ENCODE measurements around the gene TLR6. TPM values are rescaled to one million over a fixed set of nuclear protein-coding genes. Genes with fewer than 3 reads are reported as not detected.

Gene TLR6
- total and polyA plus RNA-seq, 4 donors = 0.33 to 12.8 (median 3.3) TPM

DNA sequence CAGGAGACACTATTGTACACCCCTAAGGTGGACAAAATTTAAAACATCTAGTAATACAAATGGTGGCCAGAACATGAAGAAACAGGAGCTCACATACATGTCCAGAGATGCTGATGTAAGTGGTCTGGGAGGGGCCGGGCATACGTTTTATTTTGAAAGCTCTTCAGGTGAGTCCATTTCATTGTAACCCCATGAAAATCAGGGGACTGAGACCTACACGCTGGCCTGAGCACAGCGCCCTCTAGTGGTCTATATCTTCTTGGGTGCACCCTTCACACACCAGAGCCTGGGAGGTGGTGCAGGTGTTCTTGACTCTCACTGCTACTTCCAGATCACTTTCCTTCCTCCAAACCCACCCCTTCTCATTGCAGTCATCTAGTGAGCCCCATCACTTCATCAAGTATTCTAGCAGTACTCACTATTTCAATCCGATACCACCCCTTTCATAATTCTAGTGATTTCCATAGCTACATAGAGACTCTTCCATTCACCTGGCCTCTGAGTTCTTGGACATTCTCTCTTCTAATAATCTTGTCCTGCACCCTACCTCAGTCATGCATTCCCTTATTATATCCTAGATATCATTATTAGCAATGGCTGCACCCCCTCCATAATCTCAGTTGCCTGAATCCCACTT is 4.3 kb upstream of the TLR6 start:
- ATAC-seq (ENCODE audit: low FRiP score) (no peak), DNase-seq (no peak)
- WGBS, 2 donors = 43 to 47% methylated on average over 5 of the region's 5 CpGs
- Histone ChIP-seq H3K9me3 (ENCODE audit: control insufficient read depth, low read length) (no peaks in the 10 kb centered on the region), H3K36me3 (ENCODE audit: control insufficient read depth in 1 of 2, insufficient read depth in 2 of 2, low read length in 1 of 2) (no peaks in the 10 kb centered on the region), H3K4me1 (ENCODE audit: control insufficient read depth in 1 of 2, insufficient read depth in 2 of 2, low read length in 2 of 2) (no peaks in the 10 kb centered on the region), H3K4me3 (ENCODE audit: low read length in 2 of 2) (no peak overlapping the region), H3K27ac (ENCODE audit: low read depth in 1 of 2, low read length in 2 of 2) (no peak overlapping the region), H3K27me3 (ENCODE audit: control insufficient read depth in 1 of 2, insufficient read depth in 2 of 2, low read length in 1 of 2) (no peaks in the 10 kb centered on the region)
- intact Hi-C loops (cut with DNase I) = no loop called here

DNA sequence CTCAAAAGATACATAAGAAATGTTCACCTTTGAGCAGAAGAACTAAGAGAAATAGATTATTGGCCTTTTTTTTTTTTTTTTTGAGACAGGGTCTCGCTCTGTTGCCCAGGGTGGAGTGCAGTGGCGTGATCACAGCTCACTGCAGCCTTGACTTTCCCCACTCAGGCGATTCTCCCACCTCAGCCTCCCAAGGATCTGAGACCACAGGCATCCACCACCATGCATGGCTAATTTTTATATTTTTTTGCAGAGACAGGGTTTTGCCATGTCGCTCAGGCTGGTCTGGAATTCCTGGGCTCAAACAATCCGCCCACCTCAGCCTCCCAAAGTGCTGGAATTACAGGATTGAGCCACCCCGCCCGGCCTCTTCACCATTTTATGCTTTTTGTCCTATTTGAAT is 2.9 kb upstream of the TLR6 start:
- Histone ChIP-seq H3K4me1 (ENCODE audit: control insufficient read depth in 1 of 2, insufficient read depth in 2 of 2, low read length in 2 of 2) (no peaks in the 10 kb centered on the region), H3K27me3 (ENCODE audit: control insufficient read depth in 1 of 2, insufficient read depth in 2 of 2, low read length in 1 of 2) (no peaks in the 10 kb centered on the region), H3K27ac (ENCODE audit: low read depth in 1 of 2, low read length in 2 of 2) (no peak overlapping the region), H3K9me3 (ENCODE audit: control insufficient read depth, low read length) (no peaks in the 10 kb centered on the region), H3K4me3 (ENCODE audit: low read length in 2 of 2) (no peak overlapping the region), H3K36me3 (ENCODE audit: control insufficient read depth in 1 of 2, insufficient read depth in 2 of 2, low read length in 1 of 2) (no peaks in the 10 kb centered on the region)
- intact Hi-C loops (cut with DNase I) = loop anchor here in 1 of 2 donors (5.0 kb wide), 1 partner anchor 102 kb away; no protein-coding TSS in a partner anchor
- 94 to 95% methylated on average over 7 of the region's 7 CpGs for WGBS, 2 donors
- DNase-seq (no peak), ATAC-seq (ENCODE audit: low FRiP score) (no peak)

DNA sequence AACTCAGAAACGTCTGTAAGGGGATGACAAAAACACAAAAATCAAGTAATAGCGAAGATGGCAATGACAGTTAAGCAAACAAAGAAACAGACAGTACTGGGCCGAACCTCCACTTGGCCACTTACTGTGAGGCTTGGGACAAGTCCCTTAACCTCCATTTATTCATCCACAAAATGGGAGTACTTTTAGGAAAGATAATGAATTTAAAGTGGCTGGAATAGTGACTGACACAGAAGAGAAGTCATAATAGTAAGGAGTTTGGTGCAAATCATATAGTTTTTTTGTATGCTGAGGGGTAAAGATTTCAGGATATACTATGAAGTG is 1.4 kb upstream of the TLR6 start:
- Histone ChIP-seq H3K9me3 (ENCODE audit: control insufficient read depth, low read length) (no peaks in the 10 kb centered on the region), H3K4me1 (ENCODE audit: control insufficient read depth in 1 of 2, insufficient read depth in 2 of 2, low read length in 2 of 2) (no peaks in the 10 kb centered on the region), H3K36me3 (ENCODE audit: control insufficient read depth in 1 of 2, insufficient read depth in 2 of 2, low read length in 1 of 2) (no peaks in the 10 kb centered on the region), H3K4me3 (ENCODE audit: low read length in 2 of 2) (no peak overlapping the region), H3K27me3 (ENCODE audit: control insufficient read depth in 1 of 2, insufficient read depth in 2 of 2, low read length in 1 of 2) (no peaks in the 10 kb centered on the region), H3K27ac (ENCODE audit: low read depth in 1 of 2, low read length in 2 of 2) (no peak overlapping the region)
- WGBS, 2 donors = 70 to 74% methylated on average over 3 of the region's 3 CpGs
- intact Hi-C loops (cut with DNase I) = loop anchor here in 1 of 2 donors (5.0 kb wide), 1 partner anchor 101 kb away; no protein-coding TSS in a partner anchor
- ATAC-seq (ENCODE audit: low FRiP score) = no peak
- DNase-seq = no peak

DNA sequence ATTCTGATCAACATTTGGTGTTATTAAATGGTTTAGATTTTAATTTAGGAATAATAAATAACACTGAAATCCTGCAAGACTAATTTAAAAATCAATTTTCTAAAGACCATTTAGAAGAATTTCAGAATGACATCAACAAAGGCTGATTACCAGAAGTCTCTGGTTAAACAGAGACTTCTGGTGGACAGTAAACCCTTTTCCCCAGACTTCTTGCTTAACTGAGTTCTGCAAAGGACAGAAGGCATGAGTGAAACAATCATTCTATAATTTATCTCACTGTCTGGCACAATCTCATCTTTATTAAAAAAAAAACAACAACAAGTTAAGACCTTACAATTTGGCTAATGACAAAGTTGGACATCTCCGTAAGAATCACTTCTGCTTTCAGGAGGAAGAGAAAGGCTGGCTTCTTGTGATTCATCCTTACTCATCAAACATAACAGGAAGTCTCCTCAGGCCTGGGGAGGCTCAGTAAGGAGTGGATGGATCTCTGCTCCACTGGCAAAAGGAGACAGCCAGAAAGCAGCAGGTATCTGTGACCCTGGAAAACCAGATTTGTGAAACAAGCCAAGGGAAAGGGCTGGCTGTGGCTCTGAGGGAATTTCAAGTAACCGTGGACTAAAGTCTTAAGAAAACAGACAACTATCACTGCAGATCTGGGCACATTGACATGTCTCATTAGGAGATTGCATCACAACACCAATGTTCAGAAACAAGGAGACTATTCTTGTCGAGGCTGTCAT is 908 bp upstream of the TLR6 start:
- ATAC-seq (ENCODE audit: low FRiP score) (peak; percentile 86), DNase-seq (peak in 1 of 2 donors; percentile 67)
- no peaks in the 10 kb centered on the region for H3K4me1 ChIP-seq (ENCODE audit: control insufficient read depth in 1 of 2, insufficient read depth in 2 of 2, low read length in 2 of 2)
- H3K27ac ChIP-seq (ENCODE audit: low read depth in 1 of 2, low read length in 2 of 2) = peak overlapping the region in 1 of 2 donors; percentile 40
- intact Hi-C loops (cut with DNase I) = loop anchor here in 1 of 2 donors (5.0 kb wide), 1 partner anchor 100 kb away; no protein-coding TSS in a partner anchor
- 50 to 53% methylated on average over 3 of the region's 3 CpGs for WGBS, 2 donors
- no peaks in the 10 kb centered on the region for H3K9me3 ChIP-seq (ENCODE audit: control insufficient read depth, low read length)
- no peaks in the 10 kb centered on the region for H3K36me3 ChIP-seq (ENCODE audit: control insufficient read depth in 1 of 2, insufficient read depth in 2 of 2, low read length in 1 of 2)
- no peaks in the 10 kb centered on the region for H3K27me3 ChIP-seq (ENCODE audit: control insufficient read depth in 1 of 2, insufficient read depth in 2 of 2, low read length in 1 of 2)
- H3K4me3 ChIP-seq (ENCODE audit: low read length in 2 of 2) = no peak overlapping the region

DNA sequence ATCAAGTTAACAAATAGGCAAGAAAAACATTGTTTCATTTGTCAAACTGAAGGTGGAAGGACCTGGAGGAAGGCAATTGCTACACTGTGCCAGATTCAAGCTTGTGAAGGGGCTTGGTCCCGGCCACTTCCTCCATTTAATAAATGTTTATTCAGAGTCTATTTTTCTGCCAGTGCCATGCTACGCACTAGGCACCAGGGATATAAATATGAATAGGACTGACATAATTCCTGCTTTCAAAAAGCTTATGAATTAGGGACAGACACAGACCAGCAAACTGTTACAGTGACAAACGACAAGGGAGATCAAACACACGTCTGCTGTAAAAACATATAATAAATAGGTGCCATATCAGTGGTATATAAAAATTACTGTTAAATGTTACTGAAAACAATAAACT is 571 bp downstream of the TLR6 start:
- H3K36me3 ChIP-seq (ENCODE audit: control insufficient read depth in 1 of 2, insufficient read depth in 2 of 2, low read length in 1 of 2) = no peaks in the 10 kb centered on the region
- no peaks in the 10 kb centered on the region for H3K9me3 ChIP-seq (ENCODE audit: control insufficient read depth, low read length)
- no peak overlapping the region for H3K4me3 ChIP-seq (ENCODE audit: low read length in 2 of 2)
- intact Hi-C loops (cut with DNase I) = loop anchor here in 1 of 2 donors (5.0 kb wide), 1 partner anchor 99 kb away; no protein-coding TSS in a partner anchor
- WGBS, 2 donors = 32 to 41% methylated on average over 4 of the region's 4 CpGs
- H3K27ac ChIP-seq (ENCODE audit: low read depth in 1 of 2, low read length in 2 of 2) = no peak overlapping the region
- H3K27me3 ChIP-seq (ENCODE audit: control insufficient read depth in 1 of 2, insufficient read depth in 2 of 2, low read length in 1 of 2) = no peaks in the 10 kb centered on the region
- peak; percentile 62 for ATAC-seq (ENCODE audit: low FRiP score)
- no peaks in the 10 kb centered on the region for H3K4me1 ChIP-seq (ENCODE audit: control insufficient read depth in 1 of 2, insufficient read depth in 2 of 2, low read length in 2 of 2)
- no peak for DNase-seq

DNA sequence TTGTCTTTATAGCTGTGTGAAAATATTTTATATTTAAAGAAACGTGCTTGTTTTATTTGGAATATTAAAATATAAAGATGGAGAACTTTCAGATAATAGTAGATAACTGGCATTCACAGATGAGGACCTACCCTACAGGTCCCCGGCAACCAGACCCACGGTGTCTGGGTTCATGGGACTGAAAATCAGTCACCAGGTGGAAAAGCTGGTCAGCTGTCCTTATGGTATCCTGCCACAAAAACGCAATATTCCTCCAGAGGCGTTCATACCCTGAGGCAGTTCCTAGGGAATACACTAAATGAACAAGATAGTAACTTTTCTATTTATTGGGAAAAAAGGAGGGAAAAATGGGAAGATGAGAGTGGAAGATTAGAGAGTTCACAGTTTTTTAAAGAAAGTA is 1.2 kb downstream of the TLR6 start:
- 87 to 90% methylated on average over 5 of the region's 5 CpGs for WGBS, 2 donors
- Histone ChIP-seq H3K4me1 (ENCODE audit: control insufficient read depth in 1 of 2, insufficient read depth in 2 of 2, low read length in 2 of 2) (no peaks in the 10 kb centered on the region), H3K27me3 (ENCODE audit: control insufficient read depth in 1 of 2, insufficient read depth in 2 of 2, low read length in 1 of 2) (no peaks in the 10 kb centered on the region), H3K36me3 (ENCODE audit: control insufficient read depth in 1 of 2, insufficient read depth in 2 of 2, low read length in 1 of 2) (no peaks in the 10 kb centered on the region), H3K9me3 (ENCODE audit: control insufficient read depth, low read length) (no peaks in the 10 kb centered on the region), H3K27ac (ENCODE audit: low read depth in 1 of 2, low read length in 2 of 2) (no peak overlapping the region), H3K4me3 (ENCODE audit: low read length in 2 of 2) (no peak overlapping the region)
- intact Hi-C loops (cut with DNase I) = loop anchor here in 1 of 2 donors (5.0 kb wide), 1 partner anchor 98 kb away; no protein-coding TSS in a partner anchor
- ATAC-seq (ENCODE audit: low FRiP score) = no peak
- DNase-seq = no peak

DNA sequence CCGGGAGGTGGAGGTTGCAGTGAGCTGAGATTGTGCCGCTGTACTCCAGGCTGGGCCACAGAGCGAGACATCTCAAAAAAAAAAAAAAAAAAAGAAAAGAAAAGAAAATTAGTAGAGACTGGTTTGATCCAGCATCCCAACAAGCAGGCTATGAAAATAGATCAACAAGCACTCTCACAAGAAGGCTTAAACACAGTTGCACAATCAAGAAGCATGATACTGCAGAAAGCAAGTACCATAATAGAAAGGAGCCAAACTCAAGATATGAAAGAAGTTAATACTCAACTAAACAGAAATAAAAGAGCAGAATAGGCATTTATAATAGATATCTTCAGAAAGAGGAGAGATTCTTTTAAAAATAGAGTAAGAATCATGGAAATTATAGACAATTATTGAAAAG is 10.6 kb downstream of the TLR6 start:
- Histone ChIP-seq H3K4me1 (ENCODE audit: control insufficient read depth in 1 of 2, insufficient read depth in 2 of 2, low read length in 2 of 2) (no peaks in the 10 kb centered on the region), H3K4me3 (ENCODE audit: low read length in 2 of 2) (no peak overlapping the region), H3K36me3 (ENCODE audit: control insufficient read depth in 1 of 2, insufficient read depth in 2 of 2, low read length in 1 of 2) (no peaks in the 10 kb centered on the region), H3K27me3 (ENCODE audit: control insufficient read depth in 1 of 2, insufficient read depth in 2 of 2, low read length in 1 of 2) (no peaks in the 10 kb centered on the region), H3K27ac (ENCODE audit: low read depth in 1 of 2, low read length in 2 of 2) (no peak overlapping the region), H3K9me3 (ENCODE audit: control insufficient read depth, low read length) (no peaks in the 10 kb centered on the region)
- intact Hi-C loops (cut with DNase I) = no loop called here
- DNase-seq (no peak), ATAC-seq (ENCODE audit: low FRiP score) (no peak)
- WGBS, 2 donors = 97 to 98% methylated on average over 3 of the region's 3 CpGs

DNA sequence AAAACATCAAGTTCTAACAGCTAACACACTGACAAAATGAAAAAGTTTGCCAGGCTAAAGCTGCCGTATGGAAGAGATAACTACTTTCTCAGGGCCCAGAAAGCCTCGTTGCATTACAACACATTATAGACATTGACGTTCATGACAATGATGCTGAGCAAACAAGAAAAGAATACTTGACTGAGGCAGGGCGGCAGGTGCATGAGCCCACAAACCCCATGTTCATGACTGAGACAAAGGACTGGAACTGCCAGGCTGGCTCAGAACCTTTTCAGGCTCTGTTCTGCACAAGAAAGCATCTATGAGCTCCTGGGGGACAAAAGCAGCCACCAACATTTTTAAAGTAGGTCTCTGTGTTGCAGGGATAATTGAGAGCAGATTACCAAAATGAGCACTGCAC is 13.6 kb downstream of the TLR6 start:
- intact Hi-C loops (cut with DNase I) = no loop called here
- 76 to 83% methylated on average over 4 of the region's 4 CpGs for WGBS, 2 donors

DNA sequence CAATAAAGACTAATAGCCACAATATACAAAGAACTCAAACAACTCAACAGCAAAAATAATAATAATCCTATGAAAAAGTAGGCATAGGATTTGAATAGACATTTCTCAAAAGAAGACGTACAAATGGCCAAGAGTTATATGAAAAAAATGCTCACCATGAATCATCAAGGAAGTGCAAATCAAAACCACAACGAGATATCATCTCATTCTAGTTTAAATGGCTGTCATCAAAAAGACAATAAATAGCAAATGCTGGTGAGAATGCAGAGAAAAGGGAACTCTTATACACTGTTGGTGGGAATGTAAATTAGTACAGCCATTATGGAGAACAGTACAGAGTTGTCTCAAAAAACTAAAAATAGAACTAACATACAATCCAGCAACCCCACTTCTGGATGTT is 18.8 kb downstream of the TLR6 start:
- 59 to 62% methylated on average over 2 of the region's 2 CpGs for WGBS, 2 donors

More for the DNA sequence above, 13.6 kb downstream of the TLR6 start:
- ATAC-seq (ENCODE audit: low FRiP score) (no peak), DNase-seq (no peak)
- no peaks in the 10 kb centered on the region for H3K27me3 ChIP-seq (ENCODE audit: control insufficient read depth in 1 of 2, insufficient read depth in 2 of 2, low read length in 1 of 2)
- no peaks in the 10 kb centered on the region for H3K9me3 ChIP-seq (ENCODE audit: control insufficient read depth, low read length)
- no peaks in the 10 kb centered on the region for H3K4me1 ChIP-seq (ENCODE audit: control insufficient read depth in 1 of 2, insufficient read depth in 2 of 2, low read length in 2 of 2)
- no peak overlapping the region for H3K4me3 ChIP-seq (ENCODE audit: low read length in 2 of 2)
- H3K27ac ChIP-seq (ENCODE audit: low read depth in 1 of 2, low read length in 2 of 2) = no peak overlapping the region
- H3K36me3 ChIP-seq (ENCODE audit: control insufficient read depth in 1 of 2, insufficient read depth in 2 of 2, low read length in 1 of 2) = no peaks in the 10 kb centered on the region

More for the DNA sequence above, 18.8 kb downstream of the TLR6 start:
- Histone ChIP-seq H3K27me3 (ENCODE audit: control insufficient read depth in 1 of 2, insufficient read depth in 2 of 2, low read length in 1 of 2) (no peaks in the 10 kb centered on the region), H3K4me3 (ENCODE audit: low read length in 2 of 2) (no peak overlapping the region), H3K4me1 (ENCODE audit: control insufficient read depth in 1 of 2, insufficient read depth in 2 of 2, low read length in 2 of 2) (no peaks in the 10 kb centered on the region), H3K27ac (ENCODE audit: low read depth in 1 of 2, low read length in 2 of 2) (no peak overlapping the region), H3K9me3 (ENCODE audit: control insufficient read depth, low read length) (no peaks in the 10 kb centered on the region), H3K36me3 (ENCODE audit: control insufficient read depth in 1 of 2, insufficient read depth in 2 of 2, low read length in 1 of 2) (no peaks in the 10 kb centered on the region)
- ATAC-seq (ENCODE audit: low FRiP score) = no peak
- no peak for DNase-seq
- intact Hi-C loops (cut with DNase I) = no loop called here
